ENCODE results near the gene COMMD10.

Gene COMMD10

GRCh38 chr5:116329503-116329902 is 244.7 kb downstream of the COMMD10 start:
- TF ChIP-seq CTCF (IDR thresholded peaks at IDR 0.05; ENCODE audit: insufficient read depth, low read length, poor library complexity, severe bottlenecking) (no peak), EZH2phosphoT487 (conservative IDR thresholded peaks at IDR 0.05; ENCODE audit: low read length) (no peak)
- Histone ChIP-seq H3F3A (ENCODE audit: insufficient read depth) (no peaks in the 10 kb centered on the region), H3K9ac (ENCODE audit: low read length) (no peak overlapping the region), H4K20me1 (ENCODE audit: low read depth, low read length) (no peaks in the 10 kb centered on the region), H3K9me2 (replicated peaks; ENCODE audit: insufficient read depth, low read length) (no peaks in the 10 kb centered on the region), H3K27ac (ENCODE audit: low read depth, low read length) (no peak overlapping the region), H3K27me3 (ENCODE audit: low read length) (no peaks in the 10 kb centered on the region), H3K79me2 (ENCODE audit: insufficient read depth, low read length) (no peaks in the 10 kb centered on the region), H2AFZ (ENCODE audit: low read depth, low read length, severe bottlenecking) (no peak overlapping the region), H3K36me3 (ENCODE audit: low read length) (0 out of 2 replicates have a peak, but pooled peaks cover 2% of the 10 kb centered on the region), H3K4me3 (ENCODE audit: insufficient read depth, low read length, poor library complexity, severe bottlenecking) (no peak overlapping the region), H3K9me3 (ENCODE audit: insufficient read depth, low read length) (no peaks in the 10 kb centered on the region), H3K4me2 (ENCODE audit: low read depth, low read length, poor library complexity, severe bottlenecking) (no peak overlapping the region)

DNA sequence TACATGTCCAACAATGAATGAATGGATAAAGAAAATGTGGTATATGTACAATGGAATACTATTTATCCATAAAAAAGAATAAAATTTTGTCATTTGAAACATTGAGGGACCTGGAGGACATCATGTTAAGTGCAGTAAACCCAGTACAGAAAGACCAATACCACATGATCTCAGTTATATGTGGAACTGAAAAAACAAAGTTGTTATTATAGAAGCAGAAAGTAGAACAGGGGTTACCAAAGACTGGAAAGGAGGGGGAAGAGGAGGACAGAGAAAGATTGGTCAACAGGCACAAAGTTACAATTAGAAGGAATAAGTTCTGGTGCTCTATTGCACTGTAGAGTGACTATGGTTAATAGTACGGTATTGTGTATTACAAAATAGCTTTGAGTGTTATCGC is 256.0 kb downstream of the COMMD10 start:
- Histone ChIP-seq H3K4me2 (ENCODE audit: low read depth, low read length, poor library complexity, severe bottlenecking) (no peak overlapping the region), H2AFZ (ENCODE audit: low read depth, low read length, severe bottlenecking) (no peak overlapping the region), H3K9me3 (ENCODE audit: insufficient read depth, low read length) (no peaks in the 10 kb centered on the region), H3K27me3 (ENCODE audit: low read length) (no peaks in the 10 kb centered on the region), H4K20me1 (ENCODE audit: low read depth, low read length) (no peaks in the 10 kb centered on the region), H3K9ac (ENCODE audit: low read length) (no peak overlapping the region), H3K27ac (ENCODE audit: low read depth, low read length) (no peak overlapping the region), H3K9me2 (replicated peaks; ENCODE audit: insufficient read depth, low read length) (no peaks in the 10 kb centered on the region), H3K79me2 (ENCODE audit: insufficient read depth, low read length) (no peaks in the 10 kb centered on the region), H3K4me3 (ENCODE audit: insufficient read depth, low read length, poor library complexity, severe bottlenecking) (no peak overlapping the region), H3K36me3 (ENCODE audit: low read length) (no peaks in the 10 kb centered on the region), H3F3A (ENCODE audit: insufficient read depth) (no peaks in the 10 kb centered on the region)
- TF ChIP-seq CTCF (IDR thresholded peaks at IDR 0.05; ENCODE audit: insufficient read depth, low read length, poor library complexity, severe bottlenecking): no peak
- TF ChIP-seq EZH2phosphoT487 (conservative IDR thresholded peaks at IDR 0.05; ENCODE audit: low read length): no peak
